AG09319 (cell line): ENCODE results near the gene C7orf57.

ENCODE experiments used
- DNase-seq: peaks from one replicate; pipeline ENCODE4 v3.0.0-alpha.2; 2010; ENCODE audit warnings: low read depth; ENCODE audit errors: extremely low read depth
- CTCF ChIP-seq: IDR thresholded peaks from 2 replicates; pipeline ENCODE4 v1.5.1; 2011; ENCODE audit warnings: low read depth, mild to moderate bottlenecking, inconsistent platforms, low read length, moderate library complexity

Gene C7orf57

GRCh38 chr7:48085433-48085791, 50.1 kb downstream of the C7orf57 start:
- no peak for DNase-seq

GRCh38 chr7:48085942-48086341, 50.6 kb downstream of the C7orf57 start:
- DNase-seq = no peak
- no peak for TF ChIP-seq CTCF

More at GRCh38 chr7:48085433-48085791, 50.1 kb downstream of the C7orf57 start:
- TF ChIP-seq CTCF = no peak

DNA sequence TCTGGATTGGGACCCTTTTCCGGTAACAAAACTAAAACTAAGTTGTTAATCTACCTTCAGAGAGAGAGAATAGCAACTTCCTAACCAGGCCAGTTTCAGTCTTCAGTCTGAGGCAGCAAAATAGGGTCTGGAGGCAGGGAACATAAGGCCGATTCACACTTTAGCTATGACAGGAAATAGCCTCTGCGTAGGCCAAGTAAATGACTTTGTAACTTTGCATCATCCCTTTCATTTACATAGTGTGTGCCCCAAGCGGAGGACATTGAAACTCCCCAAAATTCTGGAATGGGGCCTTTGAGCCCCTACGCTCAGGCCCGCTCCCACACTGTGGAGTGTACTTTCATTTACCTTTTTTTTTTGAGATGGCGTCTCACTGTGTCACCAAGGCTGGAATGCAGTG, 52.0 kb downstream of the C7orf57 start:
- no peak for DNase-seq
- TF ChIP-seq CTCF = no peak; the same call in 1 of the 2 replicates

DNA sequence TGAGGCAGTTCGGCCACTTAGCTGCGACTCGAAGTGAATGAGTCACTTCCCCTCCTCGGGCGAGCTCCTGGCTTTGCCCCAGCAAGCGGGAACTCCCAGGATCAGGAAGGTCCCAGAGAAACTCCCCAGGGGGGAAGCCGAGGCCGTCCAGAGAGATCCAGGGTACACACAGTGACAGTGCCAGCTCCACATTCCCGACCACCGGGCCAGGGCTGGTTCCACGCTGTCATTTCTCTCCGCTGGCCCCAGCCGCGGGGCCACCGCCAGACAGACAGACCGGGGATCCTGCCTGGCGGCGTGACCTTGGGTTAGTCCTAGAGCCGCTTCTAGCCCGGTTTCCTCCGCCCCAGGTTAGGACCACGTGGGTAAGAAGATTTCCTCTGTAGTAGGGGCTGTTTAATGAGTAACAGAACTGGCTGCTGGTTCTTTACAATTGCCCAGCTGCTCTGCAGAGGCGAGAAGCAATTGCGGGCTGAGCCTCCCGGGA, 53.3 kb downstream of the C7orf57 start:
- peak; percentile 83 for DNase-seq
- TF ChIP-seq CTCF = no peak

- DNase-seq = no peak
- no peak for TF ChIP-seq CTCF
Measured at GRCh38 chr7:48089046-48090003, 54.0 kb downstream of the C7orf57 start, which contains the start of gene UPP1. Gene UPP1, plus strand, starts transcription at chr7:48089265. Its CDS starts 5,519 bp downstream, at chr7:48094784.

DNA sequence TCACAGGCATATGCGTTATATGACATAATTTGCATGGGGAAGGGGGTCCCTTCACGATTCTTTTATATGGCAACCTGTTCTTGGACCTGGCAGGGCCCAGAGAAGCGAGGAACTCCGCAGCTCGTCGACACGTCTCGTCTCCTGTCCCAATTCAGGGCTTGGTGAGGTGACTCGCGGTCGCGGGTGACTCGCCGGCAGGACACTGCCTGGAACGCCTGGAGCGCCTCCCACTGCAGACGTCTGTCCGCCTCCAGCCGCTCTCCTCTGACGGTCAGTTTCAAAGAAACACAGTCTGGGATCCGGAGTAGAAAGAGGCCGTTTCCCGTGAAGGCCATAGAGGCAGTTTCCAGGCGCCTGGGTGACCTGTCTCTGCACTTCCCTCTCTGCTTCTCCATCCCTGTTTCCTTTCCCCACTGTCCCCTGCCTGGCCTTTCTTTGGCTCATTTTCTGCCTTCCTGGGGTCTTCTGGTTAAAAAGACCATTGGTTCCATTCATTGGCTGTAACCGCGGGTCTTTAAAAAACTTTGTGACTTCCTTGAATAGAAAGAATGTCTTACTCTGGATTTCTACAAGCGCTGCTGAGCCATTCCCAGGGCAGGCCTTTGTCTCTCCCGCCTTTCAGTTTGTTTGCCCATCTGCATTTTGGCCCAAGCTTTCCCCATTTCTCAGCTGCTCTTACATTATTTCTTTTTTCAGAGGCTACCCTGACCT, 54.9 kb downstream of the C7orf57 start:
- TF ChIP-seq CTCF = no peak
- no peak for DNase-seq
